H1 (cell line): ENCODE results near the gene CNTROB. TPM values are rescaled to one million over a fixed set of nuclear protein-coding genes. Genes with fewer than 3 reads are reported as not detected.

ENCODE experiments used
- CBX8 ChIP-seq: fragments of 300-800, 300-1000 bp; sonication (generic); IDR thresholded peaks from 2 replicates; pipeline ENCODE4 v1.7.1; 2016; ENCODE audit warnings: low read depth, low read length, borderline replicate concordance
- GABPA ChIP-seq: IDR thresholded peaks from 2 replicates; pipeline ENCODE4 v1.6.1; 2011; ENCODE audit warnings: mild to moderate bottlenecking, low read length, moderate library complexity, borderline replicate concordance; ENCODE audit not compliant: insufficient read depth
- GTF2F1 ChIP-seq: IDR thresholded peaks from 2 replicates; pipeline ENCODE4 v1.6.1; 2012; ENCODE audit warnings: low read depth, low read length, improper control_type of control experiment, borderline replicate concordance
- SP1 ChIP-seq: IDR thresholded peaks from 2 replicates; pipeline ENCODE4 v1.6.1; 2011; ENCODE audit warnings: low read depth, low read length
- polyA plus RNA-seq, 7 experiments: library from polyadenylated mRNA; depleted of rRNA in 3 of 7; stranded (reverse) in 5 of 7; unstranded in 2 of 7; fragments of >200 nt in 5 of 7; fragments of 200-250 nt in 2 of 7; gene quantifications; 1 replicate in 5 of 7; 2 replicates in 1 of 7; 4 replicates in 1 of 7; pipeline versions ENCODE4 v1.2.1 to v1.2.3, GENCODE V29; 2011 to 2013; ENCODE audit warnings: missing spikeins in 2 of 7, mixed read lengths in 2 of 7
- total RNA-seq: library from RNA; stranded (reverse); fragmentation: NEBNext Ultra II Directional; extraction: Animal tissue kit (Norgen Biotek cat#: 25700); gene quantifications from 2 replicates; pipeline ENCODE4 v1.2.1, GENCODE V29; 2021

Gene CNTROB
- total and polyA plus RNA-seq, 2 of the 8 experiments (the other 6 are each of a cell fraction or from before 2014, with no cell fraction given) = 20.5 to 31.9 TPM

DNA sequence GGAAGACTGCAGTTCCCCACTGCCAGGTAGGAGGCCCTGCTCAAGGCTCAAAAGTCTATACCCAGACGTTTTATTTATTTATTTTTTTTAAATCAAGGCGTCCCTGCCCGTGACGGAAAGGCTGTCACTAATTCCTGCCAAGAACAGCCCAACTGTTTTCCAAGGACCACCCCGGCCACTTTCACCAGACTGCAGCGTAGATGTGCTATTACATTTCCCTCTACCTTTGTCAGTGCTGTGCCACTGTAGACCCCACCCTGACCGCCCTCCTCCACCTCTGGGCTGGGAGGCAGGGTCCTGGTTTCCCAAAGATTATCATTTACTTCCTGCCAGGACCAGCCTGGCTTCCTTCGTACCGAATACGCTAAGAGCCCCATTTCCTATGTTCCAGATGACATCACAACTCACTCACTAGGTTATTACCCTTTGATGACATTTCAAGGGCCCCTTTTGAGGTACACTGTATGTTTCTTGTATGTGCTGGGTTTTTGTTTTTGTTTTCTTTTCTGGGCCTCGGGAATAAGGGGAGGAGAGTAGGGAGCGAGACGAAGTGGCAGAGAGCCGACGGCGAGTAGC is 9.6 kb upstream of the CNTROB start (continued):
- TF ChIP-seq SP1 (no peak), GABPA (no peak), GTF2F1 (no peak), CBX8 (no peak)
